HG03135 (cell line): ENCODE data around the gene TTC24.
"Not testable (repeated sequence)": the region's sequence is repeated elsewhere in the genome, so short reads cannot be mapped to it uniquely, and the experiment has no call there.

Experiments
- ATAC-seq: cut with Tn5 transposase; IDR thresholded peaks from one replicate; pipeline ENCODE4 v1.9.1; 2021; ENCODE audit warnings: mild to moderate bottlenecking, moderate library complexity; ENCODE audit not compliant: unreplicated experiment

TTC24 gene

DNA sequence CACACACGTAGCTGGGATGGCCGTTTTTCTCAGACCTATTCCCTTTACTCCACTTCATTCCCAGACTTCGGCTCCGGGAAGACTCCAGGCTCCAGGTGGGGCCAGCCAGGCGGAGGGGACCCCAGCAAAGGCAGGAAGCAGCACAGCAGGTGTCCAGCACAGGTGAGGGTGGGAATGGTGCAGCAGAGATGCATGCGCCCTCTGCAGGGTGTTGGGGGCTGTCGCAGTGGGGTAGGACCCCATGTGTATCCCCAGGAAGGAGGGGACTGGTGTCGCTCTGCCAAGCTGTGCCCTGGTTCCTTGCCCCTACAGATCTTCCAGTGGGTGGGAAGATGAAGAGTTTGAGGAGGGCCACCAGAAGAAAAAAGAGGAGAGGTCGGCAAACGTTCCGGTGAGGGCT, 5.3 kb downstream of the TTC24 start:
- no peak for ATAC-seq

GRCh38 chr1:156586323-156586722, 6.8 kb downstream of the TTC24 start:
- no peak for ATAC-seq

GRCh38 chr1:156586892-156587477, 7.5 kb downstream of the TTC24 start:
- no peak for ATAC-seq

GRCh38 chr1:156587927-156588326, 8.4 kb downstream of the TTC24 start:
- not testable (repeated sequence) for ATAC-seq

DNA sequence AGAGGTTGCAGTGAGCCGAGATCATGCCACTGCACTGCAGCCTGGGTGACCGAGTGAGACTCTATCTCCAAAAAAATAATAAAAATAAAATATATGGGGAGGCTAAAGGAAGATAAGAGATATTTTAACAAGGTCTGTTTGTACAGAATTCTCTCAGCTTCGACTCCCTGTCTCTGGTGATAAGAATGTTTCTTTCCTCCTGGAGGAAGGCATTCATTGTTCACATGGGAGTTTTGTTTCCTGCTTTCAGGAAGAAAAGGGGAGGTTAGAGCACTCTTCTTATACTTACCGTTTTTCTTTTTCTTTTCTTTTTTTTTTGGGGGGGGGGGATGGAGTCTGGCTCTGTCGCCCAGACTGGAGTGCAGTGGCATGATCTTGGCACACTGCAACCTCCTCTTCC, 10.0 kb downstream of the TTC24 start:
- no peak for ATAC-seq

GRCh38 chr1:156590326-156591180, 11.0 kb downstream of the TTC24 start:
- no peak for ATAC-seq

GRCh38 chr1:156591181-156591431, 11.6 kb downstream of the TTC24 start:
- no peak for ATAC-seq

- ATAC-seq, result peak; percentile 73
Measured at GRCh38 chr1:156591432-156592157, 12.1 kb downstream of the TTC24 start, which contains the start of gene NAXE. Gene NAXE (plus strand): TSS chr1:156591776. CDS start chr1:156591805, 29 bp downstream.

GRCh38 chr1:156592158-156592909, 12.8 kb downstream of the TTC24 start:
- no peak for ATAC-seq

DNA sequence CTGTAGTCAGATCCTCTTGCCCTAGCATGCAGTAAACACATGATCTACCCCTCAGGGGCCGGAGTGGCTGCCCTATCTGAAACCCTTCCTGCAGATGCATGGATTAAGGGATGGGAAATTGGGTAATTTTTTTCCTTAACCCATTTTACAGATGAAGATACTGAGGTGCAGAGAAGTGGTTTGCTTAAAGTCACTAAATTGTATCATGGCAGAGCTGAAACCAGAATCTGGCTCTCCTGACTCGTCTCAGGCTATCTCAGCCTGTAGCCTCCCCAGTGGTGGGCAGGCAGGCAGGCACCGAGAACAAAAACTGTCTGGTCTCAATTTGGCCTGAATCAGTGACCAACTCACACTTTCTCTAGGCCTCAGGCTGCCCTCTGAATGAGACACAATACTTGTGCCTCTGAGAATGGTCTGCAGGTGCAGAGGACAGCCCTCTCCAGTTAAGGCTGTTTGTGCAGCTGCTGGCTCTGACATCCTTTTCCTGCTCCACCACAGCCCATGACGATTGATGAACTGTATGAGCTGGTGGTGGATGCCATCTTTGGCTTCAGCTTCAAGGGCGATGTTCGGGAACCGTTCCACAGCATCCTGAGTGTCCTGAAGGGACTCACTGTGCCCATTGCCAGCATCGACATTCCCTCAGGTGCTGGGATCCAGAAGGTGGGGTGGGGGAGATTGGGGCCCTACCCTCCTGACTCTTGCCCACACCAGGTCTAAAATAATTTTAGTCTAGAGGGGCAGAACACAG, 13.6 kb downstream of the TTC24 start:
- no peak for ATAC-seq

DNA sequence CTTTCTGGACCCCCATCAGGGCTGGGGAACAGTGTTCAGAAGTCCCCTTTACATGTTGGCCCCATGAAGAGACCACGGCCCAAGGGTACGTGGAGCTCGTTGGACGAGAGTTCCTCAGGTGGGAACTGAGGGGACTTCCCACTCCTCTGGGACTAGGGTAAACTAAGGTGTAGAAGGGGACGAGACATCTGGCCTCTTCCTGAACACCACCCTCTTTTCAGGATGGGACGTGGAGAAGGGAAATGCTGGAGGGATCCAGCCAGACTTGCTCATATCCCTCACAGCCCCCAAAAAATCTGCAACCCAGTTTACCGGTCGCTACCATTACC, 14.1 kb downstream of the TTC24 start:
- ATAC-seq, result no peak

- ATAC-seq, result no peak
Measured at GRCh38 chr1:156594190-156594589, 14.7 kb downstream of the TTC24 start.

GRCh38 chr1:156595016-156595415, 15.5 kb downstream of the TTC24 start:
- no peak for ATAC-seq

DNA sequence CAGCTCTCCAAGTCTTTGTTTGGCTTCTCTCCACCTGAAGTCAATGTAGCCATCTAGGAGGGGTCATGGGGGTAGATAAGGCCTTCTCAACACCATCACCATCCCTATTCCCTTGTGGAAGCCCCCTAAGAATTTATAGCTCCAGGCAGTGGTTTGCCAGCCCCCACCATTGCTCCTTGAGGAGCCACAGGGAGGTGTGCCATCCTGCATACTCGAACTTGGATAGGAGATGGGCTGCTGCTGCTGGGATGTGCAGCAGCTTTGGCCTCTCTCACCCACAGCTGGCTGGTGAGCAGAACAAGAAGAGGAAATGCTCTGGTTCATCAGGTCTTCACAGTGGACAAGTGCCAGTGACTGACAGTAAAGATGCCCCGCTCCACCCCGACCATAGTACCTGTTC, 16.9 kb downstream of the TTC24 start:
- no peak for ATAC-seq

GRCh38 chr1:156598125-156598524, 18.6 kb downstream of the TTC24 start:
- ATAC-seq, result no peak

DNA sequence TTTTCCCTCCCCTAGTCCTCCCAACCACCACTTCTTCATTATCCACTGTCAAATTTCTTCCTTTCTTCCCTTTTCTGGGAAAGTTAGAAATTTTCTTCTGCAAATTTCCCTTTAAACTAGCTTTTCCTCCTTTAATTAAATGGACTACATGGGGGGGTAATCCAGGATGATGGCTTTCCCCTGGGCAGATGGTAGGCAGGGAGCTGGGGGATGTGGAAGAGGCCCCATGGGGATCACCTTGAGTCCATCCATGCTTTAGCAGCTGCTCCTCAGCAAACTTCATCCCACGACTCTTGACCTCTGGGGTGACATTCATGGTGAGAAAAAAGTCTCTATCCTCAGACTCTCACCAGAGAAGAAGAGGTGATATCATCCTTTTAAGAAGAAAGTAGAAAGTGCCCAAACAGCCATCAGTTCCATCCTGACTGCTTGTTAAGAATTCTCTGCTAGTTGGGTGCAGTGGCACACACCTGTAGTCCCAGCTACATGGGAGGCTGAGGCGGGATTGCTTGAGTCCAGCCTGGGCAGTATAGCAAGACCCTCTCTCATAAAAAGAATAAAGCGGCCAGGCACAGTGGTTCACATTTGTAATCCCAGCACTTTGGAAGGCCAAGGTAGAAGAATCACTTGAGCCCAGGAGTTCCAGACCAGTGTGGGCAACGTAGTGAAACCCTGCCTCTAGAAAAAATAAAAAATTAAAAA, 19.4 kb downstream of the TTC24 start:
- no peak for ATAC-seq

DNA sequence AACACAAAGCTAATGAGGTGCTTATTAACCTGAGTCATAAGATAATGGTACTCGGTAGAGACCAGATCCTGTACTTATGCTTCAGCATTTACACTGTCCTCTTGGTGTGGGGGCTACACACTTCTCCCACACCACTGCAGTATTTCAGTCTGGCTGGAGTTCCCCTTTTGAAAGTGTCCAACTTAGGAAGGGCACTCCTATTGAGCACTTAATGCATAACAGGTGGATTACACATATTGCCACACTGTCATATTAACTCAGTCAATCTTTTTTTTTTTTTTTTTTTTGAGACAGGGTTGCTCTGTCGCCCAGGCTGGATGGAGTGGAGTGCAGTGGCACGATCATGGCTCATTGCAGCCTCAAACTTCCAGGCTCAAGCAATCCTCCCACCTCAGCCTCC, 20.3 kb downstream of the TTC24 start:
- no peak for ATAC-seq

GRCh38 chr1:156600733-156601121, 21.2 kb downstream of the TTC24 start:
- no peak for ATAC-seq

- peak; percentile 48 for ATAC-seq
Measured at GRCh38 chr1:156601122-156601830, 21.8 kb downstream of the TTC24 start, which contains the start of gene GPATCH4. Gene GPATCH4 (minus strand): TSS chr1:156601479.
